IPS DF 6.9 (cell line): ENCODE measurements around the gene CLEC20A.

ENCODE experiments used
- DNase-seq: peaks from one replicate; pipeline ENCODE4 v3.0.0-alpha.2; 2013; ENCODE audit warnings: low read depth, low spot score
- H3K27ac ChIP-seq: one replicate; pipeline ENCODE4 v1.5.1; 2013; ENCODE audit warnings: low read length, control low read depth
- H3K27me3 ChIP-seq: 2 replicates; pipeline ENCODE4 v1.6.1; 2013; ENCODE audit warnings: mild to moderate bottlenecking, low read length; ENCODE audit not compliant: control insufficient read depth, insufficient read depth
- H3K36me3 ChIP-seq: 2 replicates; pipeline ENCODE4 v1.6.1; 2013; ENCODE audit warnings: low read length; ENCODE audit not compliant: control insufficient read depth, insufficient read depth
- H3K4me1 ChIP-seq: 2 replicates; pipeline ENCODE4 v1.6.1; 2013; ENCODE audit warnings: low read length; ENCODE audit not compliant: control insufficient read depth, insufficient read depth
- H3K4me3 ChIP-seq: 2 replicates; pipeline ENCODE4 v1.5.1; 2013; ENCODE audit warnings: mild to moderate bottlenecking, low read length
- H3K9me3 ChIP-seq: 2 replicates; pipeline ENCODE4 v1.6.1; 2013; ENCODE audit warnings: low read length, inconsistent platforms; ENCODE audit not compliant: control insufficient read depth, insufficient read depth
- WGBS: extraction: QIAGEN DNeasy Blood & Tissue Kit; methylation state at CpG from one replicate; pipeline ENCODE4 v1.1.7; 2013; ENCODE audit warnings: mixed read lengths, missing lambda C conversion rate; ENCODE audit not compliant: insufficient read length, insufficient coverage; 5-methylcytosine and 5-hydroxymethylcytosine counted together

Gene CLEC20A

GRCh38 chr1:178452013-178452412 lies 44.8 kb downstream of the CLEC20A start:
- Histone ChIP-seq H3K27ac (no peak overlapping the region), H3K4me1 (no peaks in the 10 kb centered on the region), H3K36me3 (0 out of 2 replicates have a peak, but pooled peaks cover 2% of the 10 kb centered on the region), H3K4me3 (no peak overlapping the region), H3K9me3 (no peaks in the 10 kb centered on the region), H3K27me3 (no peaks in the 10 kb centered on the region)
- no CpG with 5 or more reads among the region's 3 CpGs for WGBS
- DNase-seq = no peak

GRCh38 chr1:178451529-178451928 lies 45.2 kb downstream of the CLEC20A start:
- DNase-seq = no peak

DNA sequence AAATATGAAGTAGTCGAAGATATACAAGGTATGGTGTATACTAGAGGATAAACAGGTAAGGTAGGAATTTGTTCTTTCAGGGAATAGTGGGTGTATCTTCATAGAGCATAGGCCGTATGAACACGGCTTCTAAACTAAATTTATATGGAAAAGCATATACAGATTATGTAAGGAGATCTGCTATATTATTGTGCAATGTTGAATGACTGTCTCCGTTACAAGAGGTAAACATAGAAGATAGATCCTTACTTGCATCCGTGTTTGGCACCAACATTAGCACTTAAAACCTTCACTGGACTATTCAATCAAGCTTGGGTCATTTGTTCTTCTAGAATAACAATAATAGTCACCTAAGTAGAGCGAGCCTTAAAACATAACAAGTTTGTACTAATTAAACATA lies 45.9 kb downstream of the CLEC20A start:
- 100% methylated on average over 1 of the region's 6 CpGs for WGBS

More at GRCh38 chr1:178451529-178451928, 45.2 kb downstream of the CLEC20A start:
- no peaks in the 10 kb centered on the region for H3K4me1 ChIP-seq
- no peak overlapping the region for H3K27ac ChIP-seq
- 0 out of 2 replicates have a peak, but pooled peaks cover 2% of the 10 kb centered on the region for H3K36me3 ChIP-seq
- H3K4me3 ChIP-seq = no peak overlapping the region
- no peaks in the 10 kb centered on the region for H3K9me3 ChIP-seq
- WGBS = no CpG with 5 or more reads among the region's 3 CpGs
- no peaks in the 10 kb centered on the region for H3K27me3 ChIP-seq

GRCh38 chr1:178442925-178443324 lies 53.8 kb downstream of the CLEC20A start:
- no CpG with 5 or more reads among the region's 3 CpGs for WGBS
- H3K9me3 ChIP-seq = no peaks in the 10 kb centered on the region
- no peak overlapping the region for H3K27ac ChIP-seq

More for the DNA sequence above, 45.9 kb downstream of the CLEC20A start:
- H3K4me1 ChIP-seq = no peaks in the 10 kb centered on the region
- H3K27ac ChIP-seq = no peak overlapping the region
- no peak for DNase-seq
- no peaks in the 10 kb centered on the region for H3K27me3 ChIP-seq
- H3K4me3 ChIP-seq = no peak overlapping the region
- no peaks in the 10 kb centered on the region for H3K9me3 ChIP-seq
- 0 out of 2 replicates have a peak, but pooled peaks cover 2% of the 10 kb centered on the region for H3K36me3 ChIP-seq

DNA sequence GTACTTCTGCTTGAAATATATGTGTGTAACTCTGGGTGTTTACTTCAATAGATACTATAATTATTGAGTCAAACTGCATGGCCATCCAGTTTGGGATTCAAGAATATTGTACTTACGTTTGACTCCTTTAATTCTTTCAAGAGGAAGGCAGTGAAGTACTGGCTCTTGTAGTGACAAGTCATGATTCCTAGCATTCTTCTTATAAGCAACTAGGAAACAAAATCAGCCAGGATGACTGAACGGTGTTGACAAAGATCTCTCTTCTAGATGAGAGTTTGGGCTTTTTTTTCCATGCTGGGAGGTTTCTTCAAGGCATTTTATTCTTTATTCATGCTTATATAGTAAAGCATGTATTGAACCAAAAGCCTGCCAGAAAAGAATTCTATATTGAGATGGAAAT lies 58.3 kb downstream of the CLEC20A start:
- no peaks in the 10 kb centered on the region for H3K4me1 ChIP-seq
- H3K27ac ChIP-seq = no peak overlapping the region
- no peak for DNase-seq
- H3K9me3 ChIP-seq = no peaks in the 10 kb centered on the region
- no peaks in the 10 kb centered on the region for H3K27me3 ChIP-seq
- peaks cover 4% of the 10 kb centered on the region; the same call in 1 of the 2 replicates for H3K36me3 ChIP-seq
- no CpG with 5 or more reads among the region's 2 CpGs for WGBS
- no peak overlapping the region for H3K4me3 ChIP-seq

More at GRCh38 chr1:178442925-178443324, 53.8 kb downstream of the CLEC20A start:
- peaks cover 4% of the 10 kb centered on the region; the same call in 1 of the 2 replicates for H3K36me3 ChIP-seq
- no peak overlapping the region for H3K4me3 ChIP-seq
- H3K4me1 ChIP-seq = no peaks in the 10 kb centered on the region
- no peak for DNase-seq
- no peaks in the 10 kb centered on the region for H3K27me3 ChIP-seq

- no CpG with 5 or more reads among the region's 2 CpGs for WGBS
- H3K9me3 ChIP-seq = no peaks in the 10 kb centered on the region
These were observed 59.9 kb downstream of the CLEC20A start for GRCh38 chr1:178436899-178437298.

GRCh38 chr1:178434899-178435435 lies 61.8 kb downstream of the CLEC20A start:
- no peak overlapping the region for H3K27ac ChIP-seq
- DNase-seq = no peak
- H3K4me1 ChIP-seq = no peaks in the 10 kb centered on the region
- H3K27me3 ChIP-seq = no peaks in the 10 kb centered on the region
- H3K9me3 ChIP-seq = no peaks in the 10 kb centered on the region
- H3K4me3 ChIP-seq = no peak overlapping the region
- no peaks in the 10 kb centered on the region for H3K36me3 ChIP-seq

More at GRCh38 chr1:178436899-178437298, 59.9 kb downstream of the CLEC20A start:
- H3K4me3 ChIP-seq = no peak overlapping the region
- no peak overlapping the region for H3K27ac ChIP-seq
- no peak for DNase-seq
- H3K36me3 ChIP-seq = no peaks in the 10 kb centered on the region
- no peaks in the 10 kb centered on the region for H3K27me3 ChIP-seq
- H3K4me1 ChIP-seq = no peaks in the 10 kb centered on the region

DNA sequence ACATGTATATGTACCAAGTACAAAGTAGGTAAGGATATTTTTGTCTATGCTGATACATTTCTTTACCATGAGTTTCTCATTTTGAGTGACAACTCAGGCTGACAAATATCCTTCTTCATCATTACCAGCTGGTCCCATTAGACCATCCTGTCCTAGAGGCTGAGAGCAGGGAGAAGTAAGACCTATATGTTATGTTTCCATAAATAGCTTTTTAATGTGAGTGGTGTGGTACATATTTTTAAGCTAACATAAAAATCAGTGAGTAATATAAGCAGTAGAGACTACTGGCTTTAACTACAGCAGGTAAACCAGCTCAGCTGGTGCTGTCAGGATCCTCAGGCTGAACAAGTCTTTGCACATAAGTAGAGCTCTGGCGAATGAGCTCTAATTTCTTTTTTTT lies 62.4 kb downstream of the CLEC20A start:
- DNase-seq = no peak
- no peaks in the 10 kb centered on the region for H3K9me3 ChIP-seq
- no peak overlapping the region for H3K27ac ChIP-seq
- no peak overlapping the region for H3K4me3 ChIP-seq
- no peaks in the 10 kb centered on the region for H3K4me1 ChIP-seq
- H3K27me3 ChIP-seq = no peaks in the 10 kb centered on the region
- no CpG with 5 or more reads among the region's 1 CpG for WGBS
- H3K36me3 ChIP-seq = no peaks in the 10 kb centered on the region
